ENCODE measurements around the gene PRKCA.

DNA sequence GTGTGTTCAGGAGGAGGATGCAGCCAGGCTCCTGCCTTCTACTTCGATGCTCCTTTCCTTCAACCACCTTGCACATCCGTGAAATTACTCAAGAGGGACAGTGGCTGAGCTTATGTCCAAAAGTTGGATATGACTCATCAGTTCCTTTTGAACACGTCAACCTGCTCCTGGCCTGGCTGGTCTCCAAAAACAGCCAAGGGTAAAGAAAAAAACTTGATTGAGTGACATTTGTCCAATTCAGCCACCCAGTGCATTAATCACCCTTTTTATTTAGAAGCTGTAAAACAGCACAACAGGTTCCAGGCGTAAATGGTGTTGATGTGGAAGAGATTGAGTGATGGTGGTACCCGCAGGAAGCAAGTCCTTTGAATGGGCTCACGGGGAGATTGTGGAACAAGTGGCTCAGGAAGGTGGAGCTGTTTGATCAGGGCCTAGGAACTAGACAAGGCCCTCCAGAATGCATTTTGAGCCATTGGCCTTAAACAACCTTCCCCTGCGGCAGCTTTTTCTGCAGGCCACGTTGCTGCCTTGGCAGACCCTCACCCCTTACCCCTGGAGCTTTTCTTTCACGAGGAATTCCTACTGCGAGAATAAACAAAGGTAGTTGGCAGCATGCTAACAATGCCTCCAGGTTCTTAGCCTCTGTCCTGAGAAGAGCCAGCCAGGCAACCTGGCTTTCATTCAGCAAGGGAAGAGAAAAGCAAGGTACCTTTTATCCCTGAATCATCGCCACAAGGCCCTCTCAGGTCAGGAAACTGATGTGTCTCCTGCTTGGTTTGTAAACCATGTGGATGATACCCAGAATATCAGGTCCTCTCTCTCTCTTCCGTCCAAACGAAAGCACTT is 359.2 kb downstream of the PRKCA start:
- TF ChIP-seq, protein P1, sequence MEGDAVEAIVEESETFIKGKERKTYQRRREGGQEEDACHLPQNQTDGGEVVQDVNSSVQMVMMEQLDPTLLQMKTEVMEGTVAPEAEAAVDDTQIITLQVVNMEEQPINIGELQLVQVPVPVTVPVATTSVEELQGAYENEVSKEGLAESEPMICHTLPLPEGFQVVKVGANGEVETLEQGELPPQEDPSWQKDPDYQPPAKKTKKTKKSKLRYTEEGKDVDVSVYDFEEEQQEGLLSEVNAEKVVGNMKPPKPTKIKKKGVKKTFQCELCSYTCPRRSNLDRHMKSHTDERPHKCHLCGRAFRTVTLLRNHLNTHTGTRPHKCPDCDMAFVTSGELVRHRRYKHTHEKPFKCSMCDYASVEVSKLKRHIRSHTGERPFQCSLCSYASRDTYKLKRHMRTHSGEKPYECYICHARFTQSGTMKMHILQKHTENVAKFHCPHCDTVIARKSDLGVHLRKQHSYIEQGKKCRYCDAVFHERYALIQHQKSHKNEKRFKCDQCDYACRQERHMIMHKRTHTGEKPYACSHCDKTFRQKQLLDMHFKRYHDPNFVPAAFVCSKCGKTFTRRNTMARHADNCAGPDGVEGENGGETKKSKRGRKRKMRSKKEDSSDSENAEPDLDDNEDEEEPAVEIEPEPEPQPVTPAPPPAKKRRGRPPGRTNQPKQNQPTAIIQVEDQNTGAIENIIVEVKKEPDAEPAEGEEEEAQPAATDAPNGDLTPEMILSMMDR (IDR thresholded peaks at IDR 0.05) = no peak
- TF ChIP-seq POLR2A (IDR thresholded peaks at IDR 0.05) = no peak
